H1 (cell line): ENCODE data around the gene SLC8A1. TPM values are rescaled to one million over a fixed set of nuclear protein-coding genes. Genes with fewer than 3 reads are reported as not detected.

Experiments used
- CTCF ChIA-PET: fragments of 300-600 bp; sonication (Branson Sonifier 250); formaldehyde crosslinking; loops from one replicate; lab custom pipeline; 2021; ENCODE audit not compliant: partially characterized antibody; lab: Charles Lee
- POLR2A ChIA-PET: fragments of 300-600 bp; sonication (Branson Sonifier 250); formaldehyde crosslinking; loops from one replicate; lab custom pipeline; 2021; ENCODE audit warnings: inconsistent platforms; ENCODE audit not compliant: partially characterized antibody; lab: Charles Lee
- DNase-seq, 2 experiments: peaks; one replicate each; pipeline versions ENCODE4 v3.0.0 to v3.0.0-alpha.2; 2010 to 2022; ENCODE audit warnings: low spot score in 2 of 2, low read depth in 1 of 2, mixed read lengths in 1 of 2
- FAIRE-seq: peaks from 2 replicates; lab custom pipeline; 2011; peaks lifted over from hg19 to GRCh38; lab: Jason Lieb, UNC
- H2AFZ ChIP-seq: 2 replicates; pipeline ENCODE4 v1.8.1; 2012; ENCODE audit warnings: low read length, inconsistent platforms
- H2AK5ac ChIP-seq: 2 replicates; pipeline ENCODE4 v1.6.1; 2013; ENCODE audit warnings: low read depth, low read length
- H2BK120ac ChIP-seq: replicated peaks from 2 replicates; pipeline ENCODE3; 2013; ENCODE audit warnings: low read depth, low read length, inconsistent platforms
- H2BK12ac ChIP-seq: 2 replicates; pipeline ENCODE4 v1.6.1; 2013; ENCODE audit warnings: low read depth, low read length
- H2BK15ac ChIP-seq: 2 replicates; pipeline ENCODE4 v1.6.1; 2013; ENCODE audit warnings: low read length
- H2BK20ac ChIP-seq: 2 replicates; pipeline ENCODE4 v1.6.1; 2013; ENCODE audit warnings: low read length
- H2BK5ac ChIP-seq: 2 replicates; pipeline ENCODE4 v1.6.1; 2013; ENCODE audit warnings: low read depth, low read length
- H3K14ac ChIP-seq: 2 replicates; pipeline ENCODE4 v1.6.1; 2013; ENCODE audit warnings: inconsistent platforms; ENCODE audit not compliant: insufficient read length
- H3K18ac ChIP-seq: 2 replicates; pipeline ENCODE4 v1.6.1; 2013; ENCODE audit warnings: low read length; ENCODE audit errors: extremely low read depth
- H3K23ac ChIP-seq: 2 replicates; pipeline ENCODE4 v1.6.1; 2013; ENCODE audit warnings: inconsistent platforms; ENCODE audit not compliant: insufficient read length
- H3K23me2 ChIP-seq: 2 replicates; pipeline ENCODE4 v1.6.1; 2013; ENCODE audit warnings: low read depth, low read length
- H3K27ac ChIP-seq: 2 replicates; pipeline ENCODE4 v1.6.1; 2011; ENCODE audit warnings: low read depth, low read length, inconsistent platforms
- H3K27me3 ChIP-seq, 4 experiments: replicated peaks in 1 of 4; 1 replicate in 1 of 4; 2 replicates in 3 of 4; pipeline versions ENCODE4 v1.6.1 to v1.8.1; 2011 to 2013; ENCODE audit warnings: low read length in 3 of 4, mild to moderate bottlenecking in 3 of 4, inconsistent platforms in 2 of 4, mixed read lengths in 2 of 4, moderate library complexity in 1 of 4; ENCODE audit not compliant: control insufficient read depth in 3 of 4, insufficient read depth in 3 of 4; ENCODE audit errors: extremely low read depth in 1 of 4
- H3K36me3 ChIP-seq, 4 experiments: 2 replicates each; pipeline versions ENCODE4 v1.6.1 to v1.8.1; 2011 to 2013; ENCODE audit warnings: mild to moderate bottlenecking in 4 of 4, low read length in 3 of 4, moderate library complexity in 2 of 4, control low read depth in 1 of 4, inconsistent platforms in 1 of 4; ENCODE audit not compliant: insufficient read depth in 4 of 4, control insufficient read depth in 2 of 4
- H3K4ac ChIP-seq: replicated peaks from 2 replicates; pipeline ENCODE3; 2013; ENCODE audit warnings: low read length, low read depth, mixed read lengths, inconsistent platforms; ENCODE audit not compliant: insufficient read length
- H3K4me1 ChIP-seq, 4 experiments: replicated peaks in 1 of 4; 1 replicate in 1 of 4; 2 replicates in 3 of 4; pipeline versions ENCODE4 v1.6.1 to v1.8.1; 2011 to 2013; ENCODE audit warnings: low read length in 3 of 4, inconsistent platforms in 2 of 4, mixed read lengths in 1 of 4; ENCODE audit not compliant: insufficient read depth in 4 of 4, control insufficient read depth in 3 of 4
- H3K4me2 ChIP-seq, 2 experiments: 2 replicates each; pipeline versions ENCODE4 v1.6.1 to v1.8.1; 2011 to 2013; ENCODE audit warnings: low read depth in 2 of 2, low read length in 2 of 2, control low read depth in 1 of 2, inconsistent platforms in 1 of 2, mild to moderate bottlenecking in 1 of 2; ENCODE audit not compliant: insufficient read depth in 1 of 2
- H3K4me3 ChIP-seq, 4 experiments: fragments of 200-600, 300-600 bp in 1 of 4; sonication (generic), shearing (Covaris generic), sonication (Bioruptor Twin) in 1 of 4; 2 replicates each; pipeline versions ENCODE4 v1.5.1 to v1.8.1; 2011 to 2016; ENCODE audit warnings: low read length in 4 of 4, low read depth in 3 of 4, control low read depth in 2 of 4, inconsistent platforms in 2 of 4, mild to moderate bottlenecking in 2 of 4, mixed read lengths in 1 of 4, moderate library complexity in 1 of 4; ENCODE audit not compliant: insufficient read depth in 2 of 4; ENCODE audit errors: extremely low read depth in 1 of 4
- H3K56ac ChIP-seq: replicated peaks from 2 replicates; pipeline ENCODE3; 2013; ENCODE audit warnings: low read depth, mild to moderate bottlenecking, mixed read lengths, low read length, inconsistent platforms; ENCODE audit not compliant: insufficient read length
- H3K79me1 ChIP-seq: 2 replicates; pipeline ENCODE4 v1.6.1; 2013; ENCODE audit warnings: low read depth, low read length, control low read depth
- H3K79me2 ChIP-seq, 2 experiments: 2 replicates each; pipeline versions ENCODE4 v1.6.1 to v1.8.1; 2012 to 2013; ENCODE audit warnings: low read length in 2 of 2, mild to moderate bottlenecking in 2 of 2, inconsistent platforms in 1 of 2; ENCODE audit not compliant: insufficient read depth in 2 of 2, control insufficient read depth in 1 of 2
- H3K9ac ChIP-seq, 4 experiments: replicated peaks in 1 of 4; 1 replicate in 1 of 4; 2 replicates in 3 of 4; pipeline versions ENCODE4 v1.6.1 to v1.8.1; 2011 to 2013; ENCODE audit warnings: low read depth in 3 of 4, low read length in 3 of 4, control low read depth in 2 of 4, mild to moderate bottlenecking in 2 of 4, moderate library complexity in 2 of 4, inconsistent platforms in 1 of 4; ENCODE audit errors: extremely low read depth in 1 of 4
- H3K9me3 ChIP-seq, 2 experiments: 2 replicates each; pipeline versions ENCODE4 v1.6.1 to v1.8.1; 2012 to 2013; ENCODE audit warnings: mild to moderate bottlenecking in 2 of 2, moderate library complexity in 2 of 2, control low read depth in 1 of 2, inconsistent platforms in 1 of 2, low read depth in 1 of 2, low read length in 1 of 2, mixed read lengths in 1 of 2; ENCODE audit not compliant: insufficient read depth in 2 of 2
- H4K20me1 ChIP-seq, 2 experiments: replicated peaks in 1 of 2; 2 replicates each; pipeline versions ENCODE3 to v1.8.1; 2011 to 2013; ENCODE audit warnings: inconsistent platforms in 2 of 2, low read length in 2 of 2, mild to moderate bottlenecking in 1 of 2; ENCODE audit not compliant: insufficient read depth in 2 of 2, control insufficient read depth in 1 of 2
- H4K5ac ChIP-seq: 2 replicates; pipeline ENCODE4 v1.6.1; 2013; ENCODE audit warnings: low read length, low read depth, mixed read lengths, inconsistent platforms; ENCODE audit not compliant: insufficient read length
- H4K8ac ChIP-seq: 2 replicates; pipeline ENCODE4 v1.8.0; 2013; ENCODE audit warnings: mild to moderate bottlenecking, moderate library complexity, low read length, inconsistent platforms; ENCODE audit not compliant: insufficient read depth; ENCODE audit errors: extremely low read depth
- H4K91ac ChIP-seq: replicated peaks from 2 replicates; pipeline ENCODE3; 2013; ENCODE audit warnings: low read length, mixed read lengths, inconsistent platforms; ENCODE audit not compliant: insufficient read length
- E2F6 ChIP-seq: IDR thresholded peaks from 2 replicates; pipeline ENCODE4 v1.6.1; 2012; ENCODE audit warnings: inconsistent platforms
- WGBS, 2 experiments: shearing (Covaris generic) in 1 of 2; methylation state at CpG; one replicate each; pipeline versions ENCODE4 v1.1.6 to v1.1.7; 2013 to 2015; ENCODE audit warnings: low lambda C conversion rate in 2 of 2, mixed read lengths in 2 of 2, inconsistent platforms in 1 of 2, low coverage in 1 of 2, missing lambda C conversion rate in 1 of 2; ENCODE audit not compliant: insufficient replicate concordance in 2 of 2, insufficient coverage in 1 of 2, insufficient read length in 1 of 2; ENCODE audit errors: extremely low coverage in 1 of 2, missing lambda C conversion rate in 1 of 2; 5-methylcytosine and 5-hydroxymethylcytosine counted together
- polyA plus RNA-seq, 7 experiments: library from polyadenylated mRNA; depleted of rRNA in 3 of 7; stranded (reverse) in 5 of 7; unstranded in 2 of 7; fragments of >200 nt in 5 of 7; fragments of 200-250 nt in 2 of 7; gene quantifications; 1 replicate in 5 of 7; 2 replicates in 1 of 7; 4 replicates in 1 of 7; pipeline versions ENCODE4 v1.2.1 to v1.2.3, GENCODE V29; 2011 to 2013; ENCODE audit warnings: missing spikeins in 2 of 7, mixed read lengths in 2 of 7
- total RNA-seq: library from RNA; stranded (reverse); fragmentation: NEBNext Ultra II Directional; extraction: Animal tissue kit (Norgen Biotek cat#: 25700); gene quantifications from 2 replicates; pipeline ENCODE4 v1.2.1, GENCODE V29; 2021

SLC8A1 gene
- total and polyA plus RNA-seq, 2 of the 8 experiments (the other 6 are each of a cell fraction or from before 2014, with no cell fraction given): 0.68 to 3.6 TPM

GRCh38 chr2:40202798-40203400 is 249.0 kb downstream of the SLC8A1 start:
- Histone ChIP-seq H3K56ac (no peak overlapping the region), H3K4ac (no peak overlapping the region), H4K5ac (no peak overlapping the region), H3K14ac (no peak overlapping the region), H4K20me1 (no peaks in the 10 kb centered on the region), H3K18ac (no peak overlapping the region), H3K4me1 (peaks cover 0 to 3% (median 0%) of the 10 kb centered on the region in 4 experiments; a peak in 1 of 7 replicates), H3K9ac (no peak overlapping the region), H2AK5ac (no peak overlapping the region), H3K36me3 (no peaks in the 10 kb centered on the region; a peak in 1 of 8 replicates), H3K27ac (no peak overlapping the region), H2AFZ (no peak overlapping the region), H3K23me2 (no peaks in the 10 kb centered on the region), H2BK20ac (no peak overlapping the region), H3K4me2 (no peak overlapping the region), H2BK120ac (no peak overlapping the region), H3K79me2 (no peaks in the 10 kb centered on the region), H2BK5ac (no peak overlapping the region), H3K9me3 (no peaks in the 10 kb centered on the region), H2BK12ac (no peak overlapping the region), H4K91ac (no peak overlapping the region), H2BK15ac (no peak overlapping the region), H3K79me1 (no peaks in the 10 kb centered on the region), H3K23ac (no peak overlapping the region), H3K4me3 (no peak overlapping the region), H4K8ac (no peak overlapping the region), H3K27me3 (no peaks in the 10 kb centered on the region)
- 86% methylated on average over 1 of the region's 1 CpG; no CpG with 5 or more reads in 1 of the 2 experiments for WGBS, 2 experiments
- ChIA-PET POLR2A (no interaction called here), CTCF (interaction anchor here (1.2 kb wide), 1 partner anchor 71 kb away, joined by 4 read pairs; no protein-coding TSS in a partner anchor)
- DNase-seq: no peak
- no peak for FAIRE-seq
- no peak for TF ChIP-seq E2F6
